GM23248 (cell line): ENCODE data around the gene SUSD5. TPM values are rescaled to one million over a fixed set of nuclear protein-coding genes. Genes with fewer than 3 reads are reported as not detected.
"Not testable (repeated sequence)": the region's sequence is repeated elsewhere in the genome, so short reads cannot be mapped to it uniquely, and the experiment has no call there.

Experiments used
- DNase-seq: peaks from one replicate; pipeline ENCODE4 v3.0.0-alpha.2; 2015
- H2AFZ ChIP-seq: fragments of 200-600 bp; sonication (generic); 2 replicates; pipeline ENCODE4 v1.6.1; 2016; ENCODE audit warnings: antibody characterized with exemption
- H3F3A ChIP-seq: fragments of 200-600 bp; sonication (generic); 2 replicates; pipeline ENCODE4 v1.6.1; 2016; ENCODE audit warnings: mild to moderate bottlenecking, antibody characterized with exemption, mixed run types; ENCODE audit not compliant: insufficient read depth
- H3K27ac ChIP-seq: fragments of 200-600 bp; sonication (generic); 2 replicates; pipeline ENCODE4 v1.5.1; 2016; ENCODE audit warnings: mild to moderate bottlenecking
- H3K27me3 ChIP-seq: fragments of 200-600 bp; sonication (generic); replicated peaks from 2 replicates; pipeline ENCODE4 v1.6.1; 2016; ENCODE audit warnings: mild to moderate bottlenecking; ENCODE audit not compliant: insufficient read depth
- H3K36me3 ChIP-seq: fragments of 200-600 bp; sonication (generic); 2 replicates; pipeline ENCODE4 v1.6.1; 2016; ENCODE audit warnings: low read depth, mild to moderate bottlenecking
- H3K4me1 ChIP-seq: fragments of 200-600 bp; sonication (generic); 2 replicates; pipeline ENCODE4 v1.6.1; 2016; ENCODE audit warnings: mild to moderate bottlenecking; ENCODE audit not compliant: insufficient read depth
- H3K4me2 ChIP-seq: fragments of 200-600 bp; sonication (generic); one replicate; pipeline ENCODE4 v1.6.1; 2016; ENCODE audit warnings: mild to moderate bottlenecking; ENCODE audit not compliant: unreplicated experiment
- H3K4me3 ChIP-seq: fragments of 200-600 bp; sonication (generic); 2 replicates; pipeline ENCODE4 v1.5.1; 2016; ENCODE audit warnings: mild to moderate bottlenecking
- H3K79me2 ChIP-seq: fragments of 200-600 bp; sonication (generic); 2 replicates; pipeline ENCODE4 v1.6.1; 2016; ENCODE audit warnings: mild to moderate bottlenecking; ENCODE audit not compliant: insufficient read depth
- H3K9ac ChIP-seq: fragments of 200-600 bp; sonication (generic); 2 replicates; pipeline ENCODE4 v1.6.1; 2016; ENCODE audit warnings: mild to moderate bottlenecking
- H3K9me2 ChIP-seq: fragments of 200-600 bp; sonication (generic); 2 replicates; pipeline ENCODE4 v1.6.1; 2016; ENCODE audit warnings: mixed run types, mild to moderate bottlenecking, moderate library complexity; ENCODE audit not compliant: insufficient read depth
- H3K9me3 ChIP-seq: fragments of 200-600 bp; sonication (generic); one replicate; pipeline ENCODE4 v1.6.1; 2017; ENCODE audit warnings: low read depth
- H4K20me1 ChIP-seq: fragments of 200-600 bp; sonication (generic); 2 replicates; pipeline ENCODE4 v1.6.0; 2016; ENCODE audit not compliant: insufficient read depth
- EZH2 ChIP-seq: fragments of 200-600 bp; sonication (generic); IDR thresholded peaks from 2 replicates; pipeline ENCODE4 v1.6.1; 2018; ENCODE audit warnings: antibody characterized with exemption, mild to moderate bottlenecking; ENCODE audit not compliant: insufficient read depth, poor library complexity, severe bottlenecking
- EZH2phosphoT487 ChIP-seq: fragments of 200-600 bp; sonication (generic); IDR thresholded peaks from 2 replicates; pipeline ENCODE4 v1.6.1; 2018; ENCODE audit warnings: antibody characterized with exemption, moderate library complexity, mild to moderate bottlenecking, low read depth; ENCODE audit not compliant: insufficient read depth
- WGBS, 2 experiments: methylation state at CpG; one replicate each; pipeline ENCODE4 v1.1.6; 2015 to 2017; ENCODE audit warnings: low lambda C conversion rate in 2 of 2, low coverage in 1 of 2; ENCODE audit errors: missing lambda C conversion rate in 2 of 2; 5-methylcytosine and 5-hydroxymethylcytosine counted together
- in situ Hi-C: fragments of 300-500 bp; cut with MboI; formaldehyde crosslinking; loops from 2 replicates; pipeline ENCODE4 v1.15.0; 2020
- polyA plus RNA-seq: library from polyadenylated mRNA; unstranded; fragments of >200 nt; fragmentation: Nextera tagmentation; extraction: Ambion mirVana; gene quantifications from 2 replicates; pipeline ENCODE4 v1.2.1, GENCODE V29; 2016
- total RNA-seq: library from RNA; depleted of rRNA; stranded (reverse); fragments of >200 nt; shearing (Covaris generic); gene quantifications from 2 replicates; pipeline ENCODE4 v1.2.3, GENCODE V29; 2014

Gene SUSD5
- total and polyA plus RNA-seq, 2 experiments from 2014 or later = 0.05 to 0.11 TPM

GRCh38 chr3:33114622-33115023, 104.0 kb downstream of the SUSD5 start:
- Histone ChIP-seq H3K9me3 (no peaks in the 10 kb centered on the region), H3K9me2 (no peaks in the 10 kb centered on the region), H3K36me3 (no peaks in the 10 kb centered on the region), H3K4me2 (peak overlapping the region; percentile 97), H3F3A (peaks cover 12% of the 10 kb centered on the region; the same call in 1 of the 2 replicates), H3K4me3 (peak overlapping the region; percentile 75), H4K20me1 (no peaks in the 10 kb centered on the region), H3K27ac (peak overlapping the region; percentile 97), H2AFZ (peak overlapping the region; percentile 92), H3K27me3 (no peaks in the 10 kb centered on the region), H3K79me2 (peaks cover 44% of the 10 kb centered on the region), H3K9ac (peak overlapping the region; percentile 91), H3K4me1 (peaks cover 12% of the 10 kb centered on the region; the same call in 1 of the 2 replicates)
- in situ Hi-C loops = no loop called here
- 20 to 21% methylated on average over 12 to 14 of the region's 14 CpGs for WGBS, 2 experiments
- TF ChIP-seq EZH2phosphoT487 = no peak
- TF ChIP-seq EZH2 = no peak
- DNase-seq = no peak

GRCh38 chr3:33113772-33114621, 104.6 kb downstream of the SUSD5 start, which contains the start of gene CRTAP:
CRTAP (plus strand) TSS chr3:33114014; CDS start chr3:33114078, 64 bp downstream.
- Histone ChIP-seq H3K9me2 (no peaks in the 10 kb centered on the region), H3K27me3 (no peaks in the 10 kb centered on the region), H3K36me3 (no peaks in the 10 kb centered on the region), H3K4me1 (peaks cover 12% of the 10 kb centered on the region; the same call in 1 of the 2 replicates), H2AFZ (peak within 1 kb of the TSS; percentile 92), H3K79me2 (peaks cover 38% of the 10 kb centered on the region), H3K9me3 (no peaks in the 10 kb centered on the region), H3K27ac (peak within 1 kb of the TSS; percentile 97), H3K4me3 (peak within 1 kb of the TSS; percentile 75), H3F3A (peaks cover 12% of the 10 kb centered on the region; the same call in 1 of the 2 replicates), H3K9ac (peak within 1 kb of the TSS; percentile 91), H4K20me1 (no peaks in the 10 kb centered on the region), H3K4me2 (peak within 1 kb of the TSS; percentile 97)
- WGBS, 2 experiments = 1 to 2% methylated on average over 67 to 98 of the region's 98 CpGs
- DNase-seq = peak; percentile 95
- TF ChIP-seq EZH2phosphoT487 (no peak), EZH2 (no peak)
- in situ Hi-C loops = no loop called here

GRCh38 chr3:33111581-33111980, 107.0 kb downstream of the SUSD5 start:
- H4K20me1 ChIP-seq = no peaks in the 10 kb centered on the region
- H3K4me3 ChIP-seq = no peak overlapping the region
- no peak for DNase-seq
- H3K9me3 ChIP-seq = no peaks in the 10 kb centered on the region
- TF ChIP-seq EZH2 (no peak), EZH2phosphoT487 (no peak)
- no peaks in the 10 kb centered on the region for H3K9me2 ChIP-seq
- no peaks in the 10 kb centered on the region for H3K36me3 ChIP-seq
- peaks cover 12% of the 10 kb centered on the region; the same call in 1 of the 2 replicates for H3K4me1 ChIP-seq
- in situ Hi-C loops = no loop called here
- H3F3A ChIP-seq = peaks cover 12% of the 10 kb centered on the region; the same call in 1 of the 2 replicates
- WGBS, 2 experiments = 94 to 96% methylated on average over 8 of the region's 8 CpGs
- no peak overlapping the region for H3K9ac ChIP-seq
- no peaks in the 10 kb centered on the region for H3K27me3 ChIP-seq
- no peak overlapping the region for H2AFZ ChIP-seq
- no peak overlapping the region for H3K27ac ChIP-seq
- no peak overlapping the region for H3K4me2 ChIP-seq
- peaks cover 14% of the 10 kb centered on the region for H3K79me2 ChIP-seq

- H4K20me1 ChIP-seq, DNase-seq, in situ Hi-C loops: not testable (repeated sequence)
These were observed 111.8 kb downstream of the SUSD5 start for GRCh38 chr3:33106854-33107253.

More at GRCh38 chr3:33106854-33107253, 111.8 kb downstream of the SUSD5 start:
- not testable (repeated sequence) for H3K9me3 ChIP-seq, H3K9me2 ChIP-seq, H3K79me2 ChIP-seq, H3K4me2 ChIP-seq, H3K36me3 ChIP-seq, H3K4me3 ChIP-seq, H3K27ac ChIP-seq, H3K9ac ChIP-seq, H3F3A ChIP-seq, H3K27me3 ChIP-seq, H2AFZ ChIP-seq, H3K4me1 ChIP-seq
- 64 to 72% methylated on average over 2 of the region's 2 CpGs for WGBS, 2 experiments
